ENCODE results near the gene SYT12. TPM values are rescaled to one million over a fixed set of nuclear protein-coding genes. Genes with fewer than 3 reads are reported as not detected.

Gene SYT12
- polyA plus RNA-seq, 1 donor from 2014 or later, result 2.3 TPM

- Histone ChIP-seq H3K79me2 (replicated peaks; ENCODE audit: insufficient read depth, low read length) (no peaks in the 10 kb centered on the region), H3K9me2 (ENCODE audit: insufficient read depth, low read length) (no peaks in the 10 kb centered on the region), H3K4me3 (ENCODE audit: low read length) (peak overlapping the region; percentile 26), H3K9me3 (ENCODE audit: low read length) (no peaks in the 10 kb centered on the region), H3K27me3 (ENCODE audit: insufficient read depth, low read depth, low read length) (no peaks in the 10 kb centered on the region), H3K4me2 (ENCODE audit: low read length) (no peak overlapping the region), H4K20me1 (ENCODE audit: insufficient read depth) (no peaks in the 10 kb centered on the region), H3K27ac (ENCODE audit: low read length) (peak overlapping the region; percentile 58), H3F3A (ENCODE audit: insufficient read depth, low read length, poor library complexity, severe bottlenecking) (no peaks in the 10 kb centered on the region), H3K9ac (ENCODE audit: low read length) (peak overlapping the region; percentile 13), H2AFZ (ENCODE audit: low read depth, low read length) (peak overlapping the region; percentile 66), H3K36me3 (ENCODE audit: insufficient read depth, low read length) (no peaks in the 10 kb centered on the region)
- TF ChIP-seq EP300 (conservative IDR thresholded peaks at IDR 0.05; ENCODE audit: poor library complexity, severe bottlenecking) (no peak), CTCF (IDR thresholded peaks at IDR 0.05; ENCODE audit: poor library complexity, severe bottlenecking) (no peak), RAD21 (conservative IDR thresholded peaks at IDR 0.05) (no peak)
Measured at GRCh38 chr11:67006029-67006884, 16.7 kb upstream of the SYT12 start.

- Histone ChIP-seq H3K4me3 (ENCODE audit: low read length) (peak overlapping the region; percentile 26), H3K79me2 (replicated peaks; ENCODE audit: insufficient read depth, low read length) (no peaks in the 10 kb centered on the region), H3K9me3 (ENCODE audit: low read length) (no peaks in the 10 kb centered on the region), H2AFZ (ENCODE audit: low read depth, low read length) (peak overlapping the region; percentile 66), H3K27me3 (ENCODE audit: insufficient read depth, low read depth, low read length) (no peaks in the 10 kb centered on the region), H3K9ac (ENCODE audit: low read length) (no peak overlapping the region), H3K9me2 (ENCODE audit: insufficient read depth, low read length) (no peaks in the 10 kb centered on the region), H3K27ac (ENCODE audit: low read length) (peak overlapping the region; percentile 58), H4K20me1 (ENCODE audit: insufficient read depth) (no peaks in the 10 kb centered on the region), H3F3A (ENCODE audit: insufficient read depth, low read length, poor library complexity, severe bottlenecking) (no peaks in the 10 kb centered on the region), H3K4me2 (ENCODE audit: low read length) (no peak overlapping the region), H3K36me3 (ENCODE audit: insufficient read depth, low read length) (no peaks in the 10 kb centered on the region)
- TF ChIP-seq EP300 (conservative IDR thresholded peaks at IDR 0.05; ENCODE audit: poor library complexity, severe bottlenecking) (no peak), REST (IDR thresholded peaks at IDR 0.05; ENCODE audit: borderline replicate concordance) (no peak), SMC3 (conservative IDR thresholded peaks at IDR 0.05; ENCODE audit: poor library complexity) (no peak), CTCF (IDR thresholded peaks at IDR 0.05; ENCODE audit: poor library complexity, severe bottlenecking) (no peak), TAF1 (IDR thresholded peaks at IDR 0.05; ENCODE audit: low read depth) (no peak), RAD21 (conservative IDR thresholded peaks at IDR 0.05) (no peak), POLR2AphosphoS5 (IDR thresholded peaks at IDR 0.05) (no peak), EZH2 (IDR thresholded peaks at IDR 0.05; ENCODE audit: borderline replicate concordance, insufficient read depth, low read length, poor library complexity, severe bottlenecking) (no peak)
Measured at GRCh38 chr11:67007126-67007525, 15.8 kb upstream of the SYT12 start.

Measured in neural cell (in vitro differentiated cells).